ENCODE results near the gene SUGP1. TPM values are rescaled to one million over a fixed set of nuclear protein-coding genes. Genes with fewer than 3 reads are reported as not detected.

The SUGP1 gene
- polyA plus RNA-seq, 1 donor (not counting 4 experiments of a cell fraction or from before 2014, with no cell fraction given), result 28.6 TPM

GRCh38 chr19:19342086-19343015 is 22.0 kb upstream of the SUGP1 start:
- H3K4me2 ChIP-seq (ENCODE audit: control insufficient read depth, extremely low read depth, insufficient read depth, low read depth, low read length), result no peak overlapping the region
- no peak overlapping the region for H3K9ac ChIP-seq (ENCODE audit: control insufficient read depth, extremely low read depth, insufficient read depth, low read length)
- no peak overlapping the region for H3K4me3 ChIP-seq (ENCODE audit: control insufficient read depth in 2 of 3, extremely low read depth in 1 of 3, insufficient read depth in 2 of 3, low read depth in 1 of 3, low read length in 3 of 3)
- DNase-seq (ENCODE audit: low read depth, low spot score), result no peak
- H3K36me3 ChIP-seq (ENCODE audit: control insufficient read depth in 2 of 2, extremely low read depth in 1 of 2, insufficient read depth in 2 of 2, low read length in 2 of 2), result peaks cover 31 to 41% of the 10 kb centered on the region in 2 experiments
- H3K27ac ChIP-seq (ENCODE audit: control insufficient read depth, insufficient read depth, low read length), result no peak overlapping the region
- H3K4me1 ChIP-seq (ENCODE audit: control insufficient read depth, extremely low read depth, insufficient read depth, low read length), result peaks cover 8% of the 10 kb centered on the region
- no peaks in the 10 kb centered on the region for H4K20me1 ChIP-seq (ENCODE audit: control insufficient read depth, extremely low read depth, insufficient read depth, low read length)
- no peaks in the 10 kb centered on the region for H3K27me3 ChIP-seq (ENCODE audit: control insufficient read depth, extremely low read depth, insufficient read depth, low read length)
- H3K79me2 ChIP-seq (ENCODE audit: control insufficient read depth, insufficient read depth, low read length), result no peaks in the 10 kb centered on the region
- no peak for TF ChIP-seq EZH2 (IDR thresholded peaks at IDR 0.05; ENCODE audit: low read length)
- peak; percentile 87 to 98 (median 95) for TF ChIP-seq CTCF (optimal IDR thresholded peaks at IDR 0.05 in 1 of 3, IDR thresholded peaks at IDR 0.05 in 1 of 3, conservative IDR thresholded peaks at IDR 0.05 in 1 of 3; ENCODE audit: extremely low read depth in 1 of 3, insufficient read depth in 2 of 3, low read length in 3 of 3)
- no peaks in the 10 kb centered on the region for H3K9me3 ChIP-seq (ENCODE audit: control insufficient read depth, low read depth, low read length)
- H2AFZ ChIP-seq (ENCODE audit: control insufficient read depth, low read length), result no peak overlapping the region
- dilution Hi-C loops (cut with MboI; ENCODE audit: extremely low pct_ligation_motif_present, low sequenced_read_pairs), result no loop called here
- FAIRE-seq, result no peak
- H3K9me1 ChIP-seq (ENCODE audit: control insufficient read depth, extremely low read depth, insufficient read depth, low read length), result peaks cover 3% of the 10 kb centered on the region

GRCh38 chr19:19341026-19341425 is 20.7 kb upstream of the SUGP1 start:
- DNase-seq (ENCODE audit: low read depth, low spot score) (no peak), FAIRE-seq (no peak)
- Histone ChIP-seq H3K9me3 (ENCODE audit: control insufficient read depth, low read depth, low read length) (no peaks in the 10 kb centered on the region), H3K9ac (ENCODE audit: control insufficient read depth, extremely low read depth, insufficient read depth, low read length) (no peak overlapping the region), H3K27ac (ENCODE audit: control insufficient read depth, insufficient read depth, low read length) (no peak overlapping the region), H3K4me1 (ENCODE audit: control insufficient read depth, extremely low read depth, insufficient read depth, low read length) (peaks cover 21% of the 10 kb centered on the region), H3K27me3 (ENCODE audit: control insufficient read depth, extremely low read depth, insufficient read depth, low read length) (no peaks in the 10 kb centered on the region), H3K4me2 (ENCODE audit: control insufficient read depth, extremely low read depth, insufficient read depth, low read depth, low read length) (no peak overlapping the region), H3K9me1 (ENCODE audit: control insufficient read depth, extremely low read depth, insufficient read depth, low read length) (peaks cover 3% of the 10 kb centered on the region), H2AFZ (ENCODE audit: control insufficient read depth, low read length) (no peak overlapping the region), H4K20me1 (ENCODE audit: control insufficient read depth, extremely low read depth, insufficient read depth, low read length) (no peaks in the 10 kb centered on the region), H3K79me2 (ENCODE audit: control insufficient read depth, insufficient read depth, low read length) (no peaks in the 10 kb centered on the region), H3K36me3 (ENCODE audit: control insufficient read depth in 2 of 2, extremely low read depth in 1 of 2, insufficient read depth in 2 of 2, low read length in 2 of 2) (peaks cover 31 to 34% of the 10 kb centered on the region in 2 experiments), H3K4me3 (ENCODE audit: control insufficient read depth in 2 of 3, extremely low read depth in 1 of 3, insufficient read depth in 2 of 3, low read depth in 1 of 3, low read length in 3 of 3) (no peak overlapping the region)
- TF ChIP-seq EZH2 (IDR thresholded peaks at IDR 0.05; ENCODE audit: low read length) (no peak), CTCF (optimal IDR thresholded peaks at IDR 0.05 in 1 of 3, IDR thresholded peaks at IDR 0.05 in 1 of 3, conservative IDR thresholded peaks at IDR 0.05 in 1 of 3; ENCODE audit: extremely low read depth in 1 of 3, insufficient read depth in 2 of 3, low read length in 3 of 3) (no peak)
- dilution Hi-C loops (cut with MboI; ENCODE audit: extremely low pct_ligation_motif_present, low sequenced_read_pairs), result no loop called here
